Neural progenitor cell (in vitro differentiated cells): Measurements from ENCODE around the gene PLXNB1.

Experiments used
- EZH2 ChIP-seq: fragments of 200-600 bp; sonication (generic); IDR thresholded peaks from 2 replicates; pipeline ENCODE4 v1.6.1; 2017; ENCODE audit warnings: antibody characterized with exemption, mild to moderate bottlenecking, moderate library complexity
- TF ChIP-seq, protein P1 (sequence below): fragments of 200-600 bp; sonication (generic); IDR thresholded peaks from 2 replicates; pipeline ENCODE4 v1.5.1; 2017; ENCODE audit warnings: antibody characterized with exemption, mild to moderate bottlenecking

DNA sequence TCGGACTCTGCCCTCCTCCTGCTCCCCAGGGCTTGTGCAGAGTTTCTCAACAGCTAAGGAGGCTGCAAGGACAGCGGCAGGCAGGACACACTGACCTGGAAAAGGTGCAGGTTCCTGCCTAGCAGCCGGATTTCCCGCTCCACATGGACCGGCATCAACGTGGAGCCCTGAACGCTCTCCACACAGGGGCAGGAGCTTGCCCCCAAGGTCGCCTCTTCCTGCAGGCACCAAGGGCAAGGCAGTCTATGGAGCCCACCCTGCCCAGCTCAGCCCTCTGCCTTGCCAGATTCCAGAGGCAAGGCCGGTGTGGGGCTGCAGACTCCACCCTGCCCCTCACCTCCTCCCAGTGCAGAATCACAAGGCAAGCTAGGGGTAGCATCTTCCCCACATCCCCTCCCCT lies 10.7 kb downstream of the PLXNB1 start:
- TF ChIP-seq, protein P1, sequence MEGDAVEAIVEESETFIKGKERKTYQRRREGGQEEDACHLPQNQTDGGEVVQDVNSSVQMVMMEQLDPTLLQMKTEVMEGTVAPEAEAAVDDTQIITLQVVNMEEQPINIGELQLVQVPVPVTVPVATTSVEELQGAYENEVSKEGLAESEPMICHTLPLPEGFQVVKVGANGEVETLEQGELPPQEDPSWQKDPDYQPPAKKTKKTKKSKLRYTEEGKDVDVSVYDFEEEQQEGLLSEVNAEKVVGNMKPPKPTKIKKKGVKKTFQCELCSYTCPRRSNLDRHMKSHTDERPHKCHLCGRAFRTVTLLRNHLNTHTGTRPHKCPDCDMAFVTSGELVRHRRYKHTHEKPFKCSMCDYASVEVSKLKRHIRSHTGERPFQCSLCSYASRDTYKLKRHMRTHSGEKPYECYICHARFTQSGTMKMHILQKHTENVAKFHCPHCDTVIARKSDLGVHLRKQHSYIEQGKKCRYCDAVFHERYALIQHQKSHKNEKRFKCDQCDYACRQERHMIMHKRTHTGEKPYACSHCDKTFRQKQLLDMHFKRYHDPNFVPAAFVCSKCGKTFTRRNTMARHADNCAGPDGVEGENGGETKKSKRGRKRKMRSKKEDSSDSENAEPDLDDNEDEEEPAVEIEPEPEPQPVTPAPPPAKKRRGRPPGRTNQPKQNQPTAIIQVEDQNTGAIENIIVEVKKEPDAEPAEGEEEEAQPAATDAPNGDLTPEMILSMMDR = no peak
- TF ChIP-seq EZH2 = no peak
